Vagina (tissue), 2 donors: ENCODE measurements around the gene SDR39U1. TPM values are rescaled to one million over a fixed set of nuclear protein-coding genes. Genes with fewer than 3 reads are reported as not detected.
A peak's percentile ranks its signal among the peaks of the same experiment; 100 is the strongest.

ENCODE experiments used
- DNase-seq, 2 donors: peaks; one replicate each; pipeline ENCODE4 v3.0.0-alpha.2; 2017; ENCODE audit errors: extremely low spot score in 2 of 2
- H3K27ac ChIP-seq: fragments of 200-600 bp; sonication (generic); one replicate; pipeline ENCODE4 v1.5.1; 2019
- H3K27me3 ChIP-seq: fragments of 200-600 bp; sonication (generic); one replicate; pipeline ENCODE4 v1.5.1; 2019
- H3K36me3 ChIP-seq, 2 donors: fragments of 200-600 bp; sonication (generic); one replicate each; pipeline ENCODE4 v1.5.1; 2017 to 2019
- H3K4me1 ChIP-seq: fragments of 200-600 bp; sonication (generic); one replicate; pipeline ENCODE4 v1.5.1; 2019
- H3K4me3 ChIP-seq, 2 donors: fragments of 200-600 bp; sonication (generic); 1 replicate in 1 of 2; 2 replicates in 1 of 2; pipeline ENCODE4 v1.5.1; 2016 to 2019
- H3K9me3 ChIP-seq: fragments of 200-600 bp; sonication (generic); one replicate; pipeline ENCODE4 v1.5.1; 2019
- POLR2A ChIP-seq, 2 donors: fragments of 450-650 bp; IDR thresholded peaks; one replicate each; pipeline ENCODE4 v1.6.1; 2017; ENCODE audit warnings: antibody characterized with exemption in 2 of 2, mild to moderate bottlenecking in 2 of 2, moderate library complexity in 2 of 2
- POLR2AphosphoS5 ChIP-seq, 2 donors: sonication (generic); formaldehyde crosslinking; IDR thresholded peaks; one replicate each; pipeline ENCODE4 v1.9.0; 2017; ENCODE audit warnings: antibody characterized with exemption in 2 of 2, mild to moderate bottlenecking in 2 of 2, low read depth in 1 of 2; ENCODE audit not compliant: insufficient read depth in 1 of 2
- intact Hi-C: fragments of 100-400 bp; cut with DNase I; formaldehyde crosslinking; loops from one replicate; pipeline ENCODE4 v1.15.1; 2023
- total RNA-seq: library from RNA; depleted of rRNA; stranded (reverse); fragments of >200 nt; gene quantifications from one replicate; pipeline ENCODE4 v1.2.3, GENCODE V29; 2016
- TF ChIP-seq, protein P1 (sequence below), 3 experiments: fragments of 450-650 bp in 2 of 3; fragments of 200-600 bp in 1 of 3; sonication (generic) in 1 of 3; IDR thresholded peaks; one replicate each; pipeline ENCODE4 v1.5.1; 2017 to 2019; ENCODE audit warnings: antibody characterized with exemption in 3 of 3, mild to moderate bottlenecking in 2 of 3, moderate library complexity in 2 of 3

Gene SDR39U1
- total RNA-seq, 1 donor from 2014 or later: 43.2 TPM

- DNase-seq: no peak
- Histone ChIP-seq H3K9me3 (no peaks in the 10 kb centered on the region), H3K36me3 (no peaks in the 10 kb centered on the region), H3K4me3 (no peak overlapping the region), H3K4me1 (peaks cover 22% of the 10 kb centered on the region), H3K27me3 (no peaks in the 10 kb centered on the region), H3K27ac (no peak overlapping the region)
- TF ChIP-seq POLR2A (IDR thresholded peaks at IDR 0.05): no peak
- peak in 1 of 2 donors; percentile 84 for TF ChIP-seq POLR2AphosphoS5 (IDR thresholded peaks at IDR 0.05; ENCODE audit: insufficient read depth in 1 of 2, low read depth in 1 of 2)
- intact Hi-C loops: no loop called here
Observed at GRCh38 chr14:24392325-24393091, 50.1 kb downstream of the SDR39U1 start.

GRCh38 chr14:24390701-24391468, 51.7 kb downstream of the SDR39U1 start:
- H3K36me3 ChIP-seq: no peaks in the 10 kb centered on the region
- TF ChIP-seq, protein P1, sequence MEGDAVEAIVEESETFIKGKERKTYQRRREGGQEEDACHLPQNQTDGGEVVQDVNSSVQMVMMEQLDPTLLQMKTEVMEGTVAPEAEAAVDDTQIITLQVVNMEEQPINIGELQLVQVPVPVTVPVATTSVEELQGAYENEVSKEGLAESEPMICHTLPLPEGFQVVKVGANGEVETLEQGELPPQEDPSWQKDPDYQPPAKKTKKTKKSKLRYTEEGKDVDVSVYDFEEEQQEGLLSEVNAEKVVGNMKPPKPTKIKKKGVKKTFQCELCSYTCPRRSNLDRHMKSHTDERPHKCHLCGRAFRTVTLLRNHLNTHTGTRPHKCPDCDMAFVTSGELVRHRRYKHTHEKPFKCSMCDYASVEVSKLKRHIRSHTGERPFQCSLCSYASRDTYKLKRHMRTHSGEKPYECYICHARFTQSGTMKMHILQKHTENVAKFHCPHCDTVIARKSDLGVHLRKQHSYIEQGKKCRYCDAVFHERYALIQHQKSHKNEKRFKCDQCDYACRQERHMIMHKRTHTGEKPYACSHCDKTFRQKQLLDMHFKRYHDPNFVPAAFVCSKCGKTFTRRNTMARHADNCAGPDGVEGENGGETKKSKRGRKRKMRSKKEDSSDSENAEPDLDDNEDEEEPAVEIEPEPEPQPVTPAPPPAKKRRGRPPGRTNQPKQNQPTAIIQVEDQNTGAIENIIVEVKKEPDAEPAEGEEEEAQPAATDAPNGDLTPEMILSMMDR (IDR thresholded peaks at IDR 0.05): no peak
- TF ChIP-seq POLR2AphosphoS5 (IDR thresholded peaks at IDR 0.05; ENCODE audit: insufficient read depth in 1 of 2, low read depth in 1 of 2) (no peak), POLR2A (IDR thresholded peaks at IDR 0.05) (no peak)
- no peak for DNase-seq
- H3K4me3 ChIP-seq: no peak overlapping the region
- intact Hi-C loops: no loop called here
- no peak overlapping the region for H3K27ac ChIP-seq
- H3K4me1 ChIP-seq: peaks cover 20% of the 10 kb centered on the region
- H3K9me3 ChIP-seq: no peaks in the 10 kb centered on the region
- no peaks in the 10 kb centered on the region for H3K27me3 ChIP-seq

Other genes with a start within 250 kb of the SDR39U1 start
- 37.3 TPM for gene TM9SF1, start 247.3 kb downstream of the SDR39U1 start, total RNA-seq
- gene TSSK4, start 237.1 kb downstream of the SDR39U1 start, total RNA-seq: 0.74 TPM
- 37.6 TPM for gene CHMP4A, start 229.3 kb downstream of the SDR39U1 start, total RNA-seq
- 32.7 TPM for gene MDP1, start 226.7 kb downstream of the SDR39U1 start, total RNA-seq
- 140 TPM for gene NEDD8, start 210.4 kb downstream of the SDR39U1 start, total RNA-seq
- 35.6 TPM for gene GMPR2, start 209.8 kb downstream of the SDR39U1 start, total RNA-seq
- 64.1 TPM for gene TINF2, start 200.2 kb downstream of the SDR39U1 start, total RNA-seq
- 269 TPM for gene TGM1, start 179.6 kb downstream of the SDR39U1 start, total RNA-seq
- 43.5 TPM for gene RABGGTA, start 171.2 kb downstream of the SDR39U1 start, total RNA-seq
- gene DHRS1, start 143.0 kb downstream of the SDR39U1 start, total RNA-seq: 84.2 TPM
- 13.8 TPM for gene NOP9, start 142.9 kb downstream of the SDR39U1 start, total RNA-seq
- 16.0 TPM for gene CIDEB, start 134.8 kb downstream of the SDR39U1 start, total RNA-seq
- 66.5 TPM for gene LTB4R2, start 132.6 kb downstream of the SDR39U1 start, total RNA-seq
- 35.1 TPM for gene LTB4R, start 131.3 kb downstream of the SDR39U1 start, total RNA-seq
- 32.7 TPM for gene ADCY4, start 107.7 kb downstream of the SDR39U1 start, total RNA-seq
- 10.1 TPM for gene RIPK3, start 102.8 kb downstream of the SDR39U1 start, total RNA-seq
- 47.9 TPM for gene NFATC4, start 74.6 kb downstream of the SDR39U1 start, total RNA-seq
- gene NYNRIN, start 43.8 kb downstream of the SDR39U1 start, total RNA-seq: 14.7 TPM
- gene CBLN3, start 13.1 kb downstream of the SDR39U1 start, total RNA-seq: 1.7 TPM
- gene KHNYN, start 12.8 kb downstream of the SDR39U1 start, total RNA-seq: 41.7 TPM
- not detected for gene CMA1, start 65.5 kb upstream of the SDR39U1 start, total RNA-seq
- gene CTSG, start 133.5 kb upstream of the SDR39U1 start, total RNA-seq: 1.5 TPM
- gene GZMH, start 166.9 kb upstream of the SDR39U1 start, total RNA-seq: not detected
- 2.2 TPM for gene GZMB, start 191.4 kb upstream of the SDR39U1 start, total RNA-seq